CD4-positive, alpha-beta T cell (primary cell): ENCODE data around the gene SPATA13. TPM values are rescaled to one million over a fixed set of nuclear protein-coding genes. Genes with fewer than 3 reads are reported as not detected.

Source experiments
- ATAC-seq: fragments of 200-7000 bp; cut with Tn5 transposase; one replicate; pipeline ENCODE4 v1.10.0; 2022; ENCODE audit warnings: mild to moderate bottlenecking; ENCODE audit not compliant: poor library complexity
- CTCF ChIA-PET: fragments of 350-600 bp; sonication (Branson Sonifier 250); formaldehyde crosslinking; loops from one replicate; lab custom pipeline; 2021; ENCODE audit warnings: antibody characterized with exemption, inconsistent platforms; lab: Charles Lee
- POLR2A ChIA-PET: fragments of 350-600 bp; sonication (Branson Sonifier 250); formaldehyde crosslinking; loops from one replicate; lab custom pipeline; 2021; ENCODE audit warnings: antibody characterized with exemption, inconsistent platforms; lab: Charles Lee
- DNase-seq, 14 experiments: peaks; one replicate each; pipeline ENCODE4 v3.0.0-alpha.2; 2013 to 2020; ENCODE audit warnings: mixed read lengths in 2 of 14
- H3K27ac ChIP-seq, 2 donors: one replicate each; pipeline versions ENCODE4 v1.5.1 to v1.7.0; 2013; ENCODE audit warnings: low read length in 2 of 2, low read depth in 1 of 2, mild to moderate bottlenecking in 1 of 2
- H3K27me3 ChIP-seq, 2 experiments: 1 replicate in 1 of 2; 2 replicates in 1 of 2; pipeline versions ENCODE4 v1.6.1 to v1.7.0; 2013; ENCODE audit warnings: low read length in 2 of 2, control low read depth in 1 of 2, mild to moderate bottlenecking in 1 of 2, moderate library complexity in 1 of 2; ENCODE audit not compliant: insufficient read depth in 2 of 2, control insufficient read depth in 1 of 2
- H3K36me3 ChIP-seq: one replicate; pipeline ENCODE4 v1.6.1; 2013; ENCODE audit warnings: low read length, control low read depth; ENCODE audit not compliant: insufficient read depth
- H3K4me1 ChIP-seq: one replicate; pipeline ENCODE4 v1.6.1; 2013; ENCODE audit warnings: low read length, control low read depth; ENCODE audit not compliant: insufficient read depth
- H3K4me3 ChIP-seq: one replicate; pipeline ENCODE4 v1.5.1; 2013; ENCODE audit warnings: mild to moderate bottlenecking, low read length, moderate library complexity
- H3K9me3 ChIP-seq, 2 experiments: 1 replicate in 1 of 2; 2 replicates in 1 of 2; pipeline versions ENCODE4 v1.6.1 to v1.7.0; 2013; ENCODE audit warnings: low read length in 2 of 2, mild to moderate bottlenecking in 2 of 2, control low read depth in 1 of 2, moderate library complexity in 1 of 2; ENCODE audit not compliant: control insufficient read depth in 1 of 2, insufficient read depth in 1 of 2
- H3K27ac Mint-ChIP-seq: one replicate; pipeline ENCODE4 v1.8.0; 2020; ENCODE audit warnings: mixed read lengths
- H3K27me3 Mint-ChIP-seq: one replicate; pipeline ENCODE4 v1.8.0; 2021; ENCODE audit warnings: mixed read lengths
- H3K36me3 Mint-ChIP-seq: one replicate; pipeline ENCODE4 v1.8.0; 2021; ENCODE audit warnings: low read depth, mixed read lengths
- H3K4me1 Mint-ChIP-seq: one replicate; pipeline ENCODE4 v1.8.0; 2021; ENCODE audit warnings: low read depth, mixed read lengths
- H3K4me3 Mint-ChIP-seq: one replicate; pipeline ENCODE4 v1.8.0; 2020; ENCODE audit warnings: mild to moderate bottlenecking, mixed read lengths
- H3K9me3 Mint-ChIP-seq: one replicate; pipeline ENCODE4 v1.8.0; 2020; ENCODE audit warnings: mixed read lengths
- intact Hi-C, 2 experiments: fragments of 100-400 bp; cut with DNase I in 1 of 2; cut with micrococcal nuclease in 1 of 2; formaldehyde crosslinking; loops; one replicate each; pipeline versions ENCODE4 v1.15.1 to v1.9.0; 2023 to 2025; cut with DNase I, micrococcal nuclease
- total RNA-seq, 174 experiments: library from RNA in 2 of 174; stranded (reverse) in 2 of 174; gene quantifications; one replicate each; pipeline ENCODE4 v1.2.3 and lab custom pipeline; 2021 to 2026
- TF ChIP-seq, protein P1 (sequence below): fragments of 200-600 bp; IDR thresholded peaks from one replicate; pipeline ENCODE4 v1.8.0; 2022; ENCODE audit warnings: antibody characterized with exemption, mild to moderate bottlenecking

SPATA13 gene
- total RNA-seq, 2 experiments from 2014 or later, result 87.7 to 94.6 TPM

DNA sequence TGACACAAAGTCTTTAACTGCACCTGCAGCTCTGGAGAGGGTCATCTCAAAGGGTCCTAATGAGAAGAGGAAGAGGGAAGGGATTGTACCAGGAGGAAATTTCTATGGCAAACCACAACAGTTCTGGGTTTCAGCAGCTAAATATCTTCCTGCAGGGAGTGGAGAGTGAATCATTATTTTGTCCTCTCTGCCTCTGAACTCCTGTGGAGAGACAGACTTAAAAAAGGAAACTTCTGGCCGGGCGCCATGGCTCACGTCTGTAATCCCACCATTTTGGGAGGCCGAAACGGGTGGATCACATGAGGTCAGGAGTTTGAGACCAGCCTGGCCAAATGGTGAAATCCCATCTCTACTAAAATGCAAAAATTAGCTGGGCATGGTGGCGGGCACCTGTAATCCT, 132.0 kb downstream of the SPATA13 start:
- TF ChIP-seq, protein P1, sequence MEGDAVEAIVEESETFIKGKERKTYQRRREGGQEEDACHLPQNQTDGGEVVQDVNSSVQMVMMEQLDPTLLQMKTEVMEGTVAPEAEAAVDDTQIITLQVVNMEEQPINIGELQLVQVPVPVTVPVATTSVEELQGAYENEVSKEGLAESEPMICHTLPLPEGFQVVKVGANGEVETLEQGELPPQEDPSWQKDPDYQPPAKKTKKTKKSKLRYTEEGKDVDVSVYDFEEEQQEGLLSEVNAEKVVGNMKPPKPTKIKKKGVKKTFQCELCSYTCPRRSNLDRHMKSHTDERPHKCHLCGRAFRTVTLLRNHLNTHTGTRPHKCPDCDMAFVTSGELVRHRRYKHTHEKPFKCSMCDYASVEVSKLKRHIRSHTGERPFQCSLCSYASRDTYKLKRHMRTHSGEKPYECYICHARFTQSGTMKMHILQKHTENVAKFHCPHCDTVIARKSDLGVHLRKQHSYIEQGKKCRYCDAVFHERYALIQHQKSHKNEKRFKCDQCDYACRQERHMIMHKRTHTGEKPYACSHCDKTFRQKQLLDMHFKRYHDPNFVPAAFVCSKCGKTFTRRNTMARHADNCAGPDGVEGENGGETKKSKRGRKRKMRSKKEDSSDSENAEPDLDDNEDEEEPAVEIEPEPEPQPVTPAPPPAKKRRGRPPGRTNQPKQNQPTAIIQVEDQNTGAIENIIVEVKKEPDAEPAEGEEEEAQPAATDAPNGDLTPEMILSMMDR, result no peak
- Mint-ChIP-seq H3K36me3 (peaks cover 98% of the 10 kb centered on the region), H3K27ac (no peak overlapping the region), H3K4me1 (peaks cover 3% of the 10 kb centered on the region), H3K27me3 (no peaks in the 10 kb centered on the region), H3K9me3 (no peaks in the 10 kb centered on the region), H3K4me3 (no peak overlapping the region)
- Histone ChIP-seq H3K27me3 (no peaks in the 10 kb centered on the region), H3K36me3 (peaks cover 97% of the 10 kb centered on the region), H3K9me3 (no peaks in the 10 kb centered on the region), H3K27ac (no peak overlapping the region), H3K4me3 (no peak overlapping the region), H3K4me1 (no peaks in the 10 kb centered on the region)
- ATAC-seq (no peak), DNase-seq (no peak)
- CTCF ChIA-PET, result interaction anchor here (1.0 to 1.6 kb wide), 3 partner anchors 28 to 63 kb away, joined by 3 to 5 read pairs (median 3); no protein-coding TSS in a partner anchor
- POLR2A ChIA-PET, result interaction anchor here (0.6 to 1.7 kb wide), 4 partner anchors 16 to 39 kb away, joined by 3 to 4 read pairs (median 4); partner anchors contain the start of gene C1QTNF9
- intact Hi-C loops, result loop anchor here in 1 of 2 experiments (10.0 kb wide), 1 partner anchor 192 kb away; no protein-coding TSS in a partner anchor

GRCh38 chr13:24293746-24294145, 133.2 kb downstream of the SPATA13 start:
- peaks cover 97% of the 10 kb centered on the region for H3K36me3 ChIP-seq
- TF ChIP-seq, protein P1, result no peak
- H3K4me3 ChIP-seq, result no peak overlapping the region
- H3K27me3 Mint-ChIP-seq, result no peaks in the 10 kb centered on the region
- no peaks in the 10 kb centered on the region for H3K4me1 ChIP-seq
- DNase-seq (no peak), ATAC-seq (no peak)
- no peak overlapping the region for H3K4me3 Mint-ChIP-seq
- no peaks in the 10 kb centered on the region for H3K27me3 ChIP-seq
- no peak overlapping the region for H3K27ac ChIP-seq
- CTCF ChIA-PET, result no interaction called here
- H3K9me3 Mint-ChIP-seq, result no peaks in the 10 kb centered on the region
- POLR2A ChIA-PET, result interaction anchor here (1.0 to 1.7 kb wide), 2 partner anchors 13 to 17 kb away, joined by 3 to 4 read pairs; no protein-coding TSS in a partner anchor
- peaks cover 98% of the 10 kb centered on the region for H3K36me3 Mint-ChIP-seq
- no peak overlapping the region for H3K27ac Mint-ChIP-seq
- intact Hi-C loops, result loop anchor here in 1 of 2 experiments (10.0 kb wide), 1 partner anchor 191 kb away; no protein-coding TSS in a partner anchor
- peaks cover 3% of the 10 kb centered on the region for H3K4me1 Mint-ChIP-seq
- no peaks in the 10 kb centered on the region for H3K9me3 ChIP-seq

DNA sequence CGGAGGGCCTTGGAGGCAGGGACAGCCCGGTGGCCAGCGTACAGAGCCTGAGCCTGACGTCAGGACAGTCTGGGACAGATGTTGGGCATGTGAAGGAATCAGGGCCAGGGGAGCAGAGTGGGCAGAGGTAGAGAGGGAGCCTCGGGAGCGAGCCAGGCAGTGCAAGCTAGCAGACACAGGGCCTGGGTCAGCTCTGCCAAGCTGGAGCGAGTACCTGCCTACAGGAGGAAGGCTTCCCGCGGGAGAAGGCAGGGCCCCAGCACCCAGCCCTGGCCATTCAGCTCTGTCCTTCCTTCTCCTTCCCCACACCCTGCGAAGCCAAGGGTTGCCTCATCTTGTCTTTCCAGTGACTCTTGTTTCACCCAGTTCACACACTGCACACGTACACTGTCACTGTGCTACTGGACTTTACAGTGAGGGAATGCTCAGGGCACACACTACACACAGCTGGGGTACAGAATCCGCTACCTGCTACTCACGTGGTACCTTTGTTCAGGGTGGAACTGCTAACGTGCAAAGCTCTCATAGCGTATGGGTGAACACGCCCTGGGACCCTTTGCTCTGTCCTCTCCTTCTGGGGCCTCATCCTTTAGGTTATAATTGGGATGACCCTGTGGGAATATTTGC, 139.1 kb downstream of the SPATA13 start:
- Histone ChIP-seq H3K9me3 (no peaks in the 10 kb centered on the region), H3K4me1 (no peaks in the 10 kb centered on the region), H3K4me3 (no peak overlapping the region), H3K36me3 (peaks cover 98% of the 10 kb centered on the region), H3K27me3 (no peaks in the 10 kb centered on the region), H3K27ac (no peak overlapping the region)
- ATAC-seq, result no peak
- H3K4me1 Mint-ChIP-seq, result no peaks in the 10 kb centered on the region
- H3K4me3 Mint-ChIP-seq, result no peak overlapping the region
- ChIA-PET CTCF (no interaction called here), POLR2A (no interaction called here)
- no peak overlapping the region for H3K27ac Mint-ChIP-seq
- TF ChIP-seq, protein P1, result no peak
- no peak for DNase-seq
- intact Hi-C loops, result loop anchor here in 1 of 2 experiments (10.0 kb wide), 1 partner anchor 185 kb away; no protein-coding TSS in a partner anchor
- H3K9me3 Mint-ChIP-seq, result no peaks in the 10 kb centered on the region
- H3K27me3 Mint-ChIP-seq, result no peaks in the 10 kb centered on the region
- H3K36me3 Mint-ChIP-seq, result peaks cover 99% of the 10 kb centered on the region
